ENCODE results near the gene SNX20.

DNA sequence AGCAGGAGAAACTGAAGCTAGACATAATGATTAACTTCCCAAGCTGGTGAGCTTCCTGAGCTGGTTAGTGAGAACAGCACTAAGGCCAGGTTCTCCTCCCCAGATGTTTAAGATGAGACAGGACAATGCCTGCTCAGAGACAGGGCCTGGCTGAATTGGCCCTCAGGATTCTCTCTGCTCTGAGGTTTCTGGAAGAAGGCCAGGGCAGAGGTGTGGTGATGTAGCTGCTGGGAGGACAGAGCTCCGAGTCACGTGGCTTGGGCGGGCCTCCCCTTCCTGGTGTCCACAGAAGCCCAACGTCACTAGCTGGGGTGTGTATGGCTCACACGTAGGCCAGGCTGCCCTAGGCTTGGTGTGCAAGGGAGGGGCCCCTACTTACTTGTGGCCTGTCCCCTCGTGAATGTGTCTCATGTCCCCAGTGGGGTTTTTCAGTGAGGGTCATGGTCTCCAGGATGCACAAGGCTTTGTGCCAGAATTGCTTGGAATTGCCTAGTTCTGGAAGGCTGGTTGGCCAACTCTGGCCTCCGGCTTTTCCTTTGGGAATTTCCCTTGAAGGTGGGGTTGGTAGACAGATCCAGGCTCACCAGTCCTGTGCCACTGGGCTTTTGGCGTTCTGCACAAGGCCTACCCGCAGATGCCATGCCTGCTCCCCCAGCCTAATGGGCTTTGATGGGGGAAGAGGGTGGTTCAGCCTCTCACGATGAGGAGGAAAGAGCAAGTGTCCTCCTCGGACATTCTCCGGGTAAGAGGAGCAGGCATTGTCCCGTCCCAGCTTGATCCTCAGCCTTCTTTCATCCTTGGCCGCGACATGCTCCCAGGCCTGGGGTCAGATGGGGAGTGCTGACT lies 15.7 kb upstream of the SNX20 start:
- TF ChIP-seq ZZZ3 (IDR thresholded peaks at IDR 0.05; ENCODE audit: control insufficient read depth, insufficient read length, low read depth) (no peak), EP300 (IDR thresholded peaks at IDR 0.05; ENCODE audit: borderline replicate concordance in 1 of 2, control insufficient read depth in 1 of 2, low read depth in 2 of 2, low read length in 2 of 2) (peak in 1 of 2 experiments; percentile 30; a peak in 2 of 4 replicates), CREM (IDR thresholded peaks at IDR 0.05; ENCODE audit: low read depth) (peak; percentile 73), ZNF274 (IDR thresholded peaks at IDR 0.05; ENCODE audit: insufficient read depth, insufficient read length) (no peak), JUNB (IDR thresholded peaks at IDR 0.05) (no peak), MYC (IDR thresholded peaks at IDR 0.05; ENCODE audit: insufficient read depth, insufficient read length, insufficient replicate concordance, low read length, severe bottlenecking) (no peak)
- TF ChIP-seq, protein P1, sequence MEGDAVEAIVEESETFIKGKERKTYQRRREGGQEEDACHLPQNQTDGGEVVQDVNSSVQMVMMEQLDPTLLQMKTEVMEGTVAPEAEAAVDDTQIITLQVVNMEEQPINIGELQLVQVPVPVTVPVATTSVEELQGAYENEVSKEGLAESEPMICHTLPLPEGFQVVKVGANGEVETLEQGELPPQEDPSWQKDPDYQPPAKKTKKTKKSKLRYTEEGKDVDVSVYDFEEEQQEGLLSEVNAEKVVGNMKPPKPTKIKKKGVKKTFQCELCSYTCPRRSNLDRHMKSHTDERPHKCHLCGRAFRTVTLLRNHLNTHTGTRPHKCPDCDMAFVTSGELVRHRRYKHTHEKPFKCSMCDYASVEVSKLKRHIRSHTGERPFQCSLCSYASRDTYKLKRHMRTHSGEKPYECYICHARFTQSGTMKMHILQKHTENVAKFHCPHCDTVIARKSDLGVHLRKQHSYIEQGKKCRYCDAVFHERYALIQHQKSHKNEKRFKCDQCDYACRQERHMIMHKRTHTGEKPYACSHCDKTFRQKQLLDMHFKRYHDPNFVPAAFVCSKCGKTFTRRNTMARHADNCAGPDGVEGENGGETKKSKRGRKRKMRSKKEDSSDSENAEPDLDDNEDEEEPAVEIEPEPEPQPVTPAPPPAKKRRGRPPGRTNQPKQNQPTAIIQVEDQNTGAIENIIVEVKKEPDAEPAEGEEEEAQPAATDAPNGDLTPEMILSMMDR (IDR thresholded peaks at IDR 0.05 in 2 of 3, conservative IDR thresholded peaks at IDR 0.05 in 1 of 3; ENCODE audit: control insufficient read depth in 2 of 3, extremely low read depth in 1 of 3, insufficient read depth in 1 of 3, low read depth in 3 of 3, low read length in 3 of 3), result no peak
- TF ChIP-seq, protein P2, sequence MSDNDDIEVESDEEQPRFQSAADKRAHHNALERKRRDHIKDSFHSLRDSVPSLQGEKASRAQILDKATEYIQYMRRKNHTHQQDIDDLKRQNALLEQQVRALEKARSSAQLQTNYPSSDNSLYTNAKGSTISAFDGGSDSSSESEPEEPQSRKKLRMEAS (IDR thresholded peaks at IDR 0.05; ENCODE audit: low read depth, low read length), result peak; percentile 69

Measured in GM12878 (cell line).